ENCODE results near the gene DGKD. TPM values are rescaled to one million over a fixed set of nuclear protein-coding genes. Genes with fewer than 3 reads are reported as not detected.

The DGKD gene
- polyA plus RNA-seq, 12 donors, result 20.4 to 33.3 (median 25.0) TPM; not detected in 1

DNA sequence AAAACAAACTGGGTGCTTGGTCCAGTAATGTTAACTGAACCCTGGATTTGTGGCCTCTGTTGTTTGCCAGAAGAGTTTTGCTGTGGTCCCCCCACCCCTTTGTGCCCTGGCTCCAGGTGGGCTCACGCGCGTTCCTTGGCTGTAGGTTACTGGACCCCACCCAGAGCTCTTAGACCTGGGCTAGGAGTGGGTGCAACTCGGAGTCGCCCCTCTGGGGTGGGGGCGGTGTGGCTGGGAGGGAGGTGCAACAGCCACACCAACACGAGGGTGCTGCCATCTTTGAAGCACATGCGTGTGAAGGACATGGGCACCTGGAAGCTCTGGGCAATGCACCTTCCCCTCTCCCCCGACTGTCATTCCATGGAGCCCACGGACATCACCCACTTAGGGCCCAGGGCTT lies 119.6 kb downstream of the DGKD start:
- DNase-seq, result no peak

DNA sequence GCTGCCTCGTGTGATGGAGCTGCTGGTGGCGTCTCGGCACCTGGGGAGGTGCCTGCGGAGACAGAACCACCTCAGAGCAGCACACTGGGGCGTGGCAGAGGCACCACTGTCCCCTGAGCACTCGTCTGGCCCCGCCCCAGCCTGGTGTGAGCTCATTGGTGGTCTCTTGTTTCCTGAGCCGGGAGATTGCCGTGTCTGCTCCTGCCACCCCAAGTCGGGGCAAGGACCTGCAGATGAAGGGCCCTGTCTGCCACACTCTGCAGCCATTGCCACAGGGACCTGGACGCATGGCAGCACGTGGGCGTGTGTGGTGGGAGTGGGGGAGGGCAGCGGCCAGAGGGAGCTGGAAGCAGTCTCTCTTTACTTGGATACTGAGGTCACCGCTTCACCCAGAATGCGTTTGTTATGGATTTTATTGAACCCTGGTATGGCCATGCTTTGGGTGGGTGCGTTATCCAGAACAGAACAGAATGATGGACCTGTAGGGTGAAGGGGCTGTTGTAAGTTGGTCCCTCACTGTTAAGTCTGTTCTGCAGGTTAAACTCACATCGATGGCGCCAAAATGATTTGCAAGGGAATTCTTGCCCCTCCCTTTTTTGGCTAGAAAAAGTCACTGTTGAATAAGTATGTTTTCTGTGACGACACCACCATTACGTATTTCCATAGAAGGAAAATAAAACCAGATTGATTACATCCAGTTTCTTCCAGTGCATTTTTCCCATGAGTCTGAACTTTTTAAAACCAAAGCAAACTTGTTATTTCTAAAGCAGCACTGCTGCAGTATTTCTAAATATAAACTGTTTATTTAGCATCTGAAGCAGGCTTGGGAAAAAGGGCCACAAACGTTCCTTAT lies 120.2 kb downstream of the DGKD start:
- peak; percentile 66 for DNase-seq

DNA sequence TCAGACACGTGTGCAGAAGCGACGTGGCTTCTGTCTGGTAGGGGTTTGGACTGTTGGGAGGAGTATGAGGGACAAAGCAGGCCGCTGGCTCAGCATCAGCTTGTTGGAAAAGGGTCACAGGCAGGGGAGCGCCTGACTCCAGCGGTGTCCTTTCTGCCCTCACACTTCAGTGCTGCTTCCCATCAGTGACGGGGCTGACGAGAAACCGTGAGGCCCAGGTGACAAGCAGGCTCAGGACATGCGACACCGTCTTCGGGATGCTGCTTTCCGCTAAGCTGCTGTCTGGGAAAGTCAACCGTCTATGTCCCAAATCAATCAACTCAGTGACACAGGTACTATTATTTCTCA lies 121.7 kb downstream of the DGKD start:
- no peak for DNase-seq

DNA sequence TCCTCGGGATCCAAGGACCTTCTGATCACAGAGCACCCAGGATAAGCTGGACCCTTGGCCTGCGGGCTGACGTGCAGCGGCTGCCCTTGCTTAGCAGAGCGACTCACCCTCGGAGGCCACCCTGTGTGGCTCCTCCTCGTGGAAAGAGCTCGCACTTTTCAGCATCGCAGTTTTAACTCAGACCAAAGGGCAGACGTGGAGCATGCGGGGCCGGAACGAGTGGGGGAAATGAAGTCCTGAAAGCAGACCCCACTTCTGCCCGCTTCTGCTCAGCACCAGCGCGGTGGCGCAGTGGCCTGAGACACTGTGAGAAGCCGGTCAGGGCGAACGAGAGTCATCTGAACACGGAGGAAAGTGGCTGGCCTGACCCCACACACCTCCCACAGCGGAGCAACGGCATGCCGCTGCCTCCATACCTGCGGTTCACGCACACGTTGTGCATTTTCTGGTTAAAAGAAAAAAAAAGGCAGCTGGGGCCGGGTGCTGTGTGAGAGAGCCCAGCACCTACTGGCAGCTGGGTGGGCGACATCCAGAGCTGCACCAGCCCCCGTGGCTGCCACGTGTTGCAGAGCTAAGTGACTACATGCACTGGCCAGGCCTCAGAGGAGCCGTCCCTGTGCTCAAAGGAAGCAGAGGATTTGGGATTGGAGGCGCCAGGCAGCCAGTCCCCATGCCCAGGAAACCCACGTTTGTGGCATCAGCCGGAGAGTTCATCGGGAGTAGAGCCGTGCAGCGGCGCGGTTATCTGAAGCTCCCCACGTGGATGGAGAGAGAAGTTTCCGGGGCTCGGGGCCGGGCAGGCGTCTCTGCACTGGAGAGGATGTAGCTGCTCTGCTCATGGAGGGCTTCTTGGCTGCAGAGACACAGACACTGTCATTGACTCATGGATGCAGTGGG lies 122.6 kb downstream of the DGKD start:
- DNase-seq, result no peak

DNA sequence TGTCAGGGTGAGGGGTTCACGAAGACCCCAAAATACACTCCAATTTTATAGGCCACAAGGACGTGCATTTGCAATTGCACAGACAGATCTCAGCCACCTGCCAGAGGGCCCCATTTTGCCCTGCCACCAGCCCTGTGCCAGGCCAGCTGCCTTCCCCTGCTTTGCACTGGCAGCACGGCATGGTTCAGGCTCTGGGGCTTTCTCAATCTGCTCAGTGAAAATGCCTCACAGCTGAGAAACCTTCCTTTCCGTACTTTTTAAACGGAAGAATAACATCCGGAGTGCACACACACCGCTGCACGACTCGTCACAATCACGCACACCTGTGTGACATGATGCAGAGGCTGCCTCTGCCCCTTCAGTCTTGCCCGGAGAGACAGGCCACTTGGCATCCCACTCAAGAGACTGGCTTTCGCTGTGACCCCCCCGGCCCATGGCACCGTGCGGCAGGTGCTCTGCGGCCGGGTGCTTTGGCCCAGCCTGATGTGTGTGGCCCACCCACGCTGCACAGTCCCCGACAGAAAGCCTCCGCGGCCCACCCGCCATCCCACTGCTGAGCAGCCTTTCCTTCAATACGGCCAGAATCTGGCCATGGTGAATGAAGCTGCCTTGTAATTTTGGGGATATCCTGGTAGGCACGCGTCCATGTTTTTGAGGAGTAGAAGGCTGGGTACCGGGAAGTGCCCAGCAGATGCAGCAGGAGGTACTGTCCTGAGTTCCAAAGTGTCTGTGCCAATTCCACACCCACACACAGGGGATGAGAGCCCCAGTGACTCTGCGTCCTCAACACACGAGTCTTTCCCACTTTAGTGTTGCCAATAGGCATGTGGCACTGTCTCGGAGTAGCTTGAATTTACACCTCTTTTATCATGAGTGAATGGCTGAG lies 123.5 kb downstream of the DGKD start:
- DNase-seq, result no peak

DNA sequence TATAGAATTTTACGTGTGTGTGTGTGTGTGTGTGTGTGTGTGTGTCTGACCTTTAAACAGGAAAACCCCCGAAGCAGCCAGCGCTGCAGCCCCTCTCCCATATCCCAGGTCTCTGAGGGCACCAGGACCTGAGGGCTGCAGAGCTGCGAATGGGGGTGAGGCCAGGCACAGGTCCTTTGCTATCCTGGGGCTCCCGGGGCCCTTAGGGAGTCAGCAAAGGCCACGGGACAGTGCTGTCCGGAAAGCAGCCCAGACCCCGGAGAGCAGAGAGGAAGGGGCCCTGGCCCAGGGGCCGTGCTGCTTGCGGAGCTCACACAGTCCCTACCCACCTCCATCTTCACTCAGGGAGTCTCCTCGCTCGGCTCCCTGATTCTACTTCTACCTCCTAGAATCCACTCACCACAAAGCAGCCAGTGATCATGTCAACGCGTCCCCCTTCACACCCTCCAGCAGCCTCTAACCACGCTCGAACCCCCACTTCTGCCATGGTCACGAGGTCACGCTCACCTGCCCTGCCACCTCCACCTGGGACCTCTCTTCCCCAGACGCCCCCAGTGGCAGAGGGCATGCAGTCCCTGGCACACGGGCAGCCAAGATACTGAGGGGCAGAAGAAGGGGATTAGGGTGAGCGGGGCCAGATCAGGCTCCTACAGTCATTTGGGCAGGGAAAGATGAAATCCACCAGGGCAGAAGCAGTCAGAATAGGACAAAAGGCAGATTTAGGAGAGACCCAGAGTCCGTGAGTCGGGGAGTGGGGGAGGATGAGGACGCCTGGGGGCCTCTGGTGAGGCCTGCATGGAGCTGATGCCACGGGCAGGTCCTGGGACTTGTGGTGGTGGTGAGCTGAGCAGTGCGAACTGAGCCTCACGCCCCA lies 125.6 kb downstream of the DGKD start:
- DNase-seq, result no peak

DNA sequence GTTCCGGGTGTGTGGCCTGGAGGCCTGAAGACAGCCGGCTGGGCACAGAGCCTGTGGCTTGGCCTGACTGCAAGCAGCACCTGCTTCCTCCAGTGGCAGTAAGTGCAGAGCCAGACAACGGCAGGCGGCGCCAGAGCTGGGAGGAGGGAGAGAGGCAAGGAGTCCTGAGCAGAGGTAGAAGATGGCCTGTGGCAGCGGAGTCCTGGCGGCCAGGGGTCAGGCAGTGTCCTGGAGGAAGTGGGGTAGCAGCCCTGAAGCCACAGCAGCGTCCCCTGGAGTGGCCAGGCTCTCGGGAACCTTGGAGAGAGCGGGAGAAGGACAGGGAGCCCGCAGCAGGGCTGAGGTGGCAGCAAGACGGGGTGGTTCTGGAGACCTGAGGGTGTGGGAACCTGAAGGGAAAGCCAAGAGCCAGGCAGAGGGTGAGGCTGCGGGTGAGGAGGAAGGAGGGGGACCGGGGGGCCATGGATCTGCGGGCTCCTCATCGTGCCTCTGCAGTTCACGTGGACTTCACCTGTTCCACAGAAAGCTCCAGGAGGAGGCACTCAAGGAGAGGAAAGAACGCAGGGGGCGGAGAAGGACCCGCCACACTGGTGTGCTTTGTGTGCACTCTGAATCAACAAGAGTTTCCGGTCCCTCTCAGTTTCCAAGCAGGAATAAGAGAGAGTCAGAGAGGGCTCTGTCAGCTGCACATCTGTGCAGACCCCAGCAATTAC lies 126.4 kb downstream of the DGKD start:
- peak; percentile 32 for DNase-seq

DNA sequence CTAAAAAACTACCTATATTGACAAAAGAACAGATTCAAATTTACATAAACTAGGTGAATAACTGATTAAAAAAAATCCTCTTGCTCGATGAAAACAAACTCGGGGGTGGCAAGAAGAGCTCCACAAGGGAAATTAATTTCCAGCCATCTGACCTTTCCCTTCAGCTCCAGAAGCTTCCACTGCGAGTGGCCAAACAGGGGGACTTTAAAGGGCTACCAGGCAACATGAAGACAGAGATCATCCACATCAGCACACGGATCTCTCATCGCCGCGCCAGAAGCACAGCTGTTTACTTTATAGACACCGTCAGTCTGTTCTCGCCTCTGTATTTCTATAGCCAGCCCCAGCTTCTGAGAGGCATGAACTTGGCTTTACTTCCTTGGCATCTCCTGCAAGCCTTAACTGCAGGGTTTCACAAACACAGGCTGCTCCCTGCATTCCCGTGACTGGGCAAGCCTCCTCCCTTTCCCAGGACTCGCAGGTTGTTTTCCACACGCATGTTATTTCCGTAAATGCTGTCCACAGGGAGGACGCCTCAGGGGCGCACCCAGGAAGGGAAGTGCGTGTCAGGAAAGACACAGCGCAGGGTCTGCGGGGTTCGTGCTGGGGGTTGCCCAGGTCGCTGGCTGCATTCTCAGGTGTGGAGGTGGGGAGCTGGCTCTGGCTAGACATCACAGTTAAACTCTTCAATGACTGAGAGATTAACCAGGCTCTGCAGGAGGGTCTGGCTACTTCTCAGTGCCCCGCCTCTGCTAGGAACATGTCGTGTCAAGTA lies 127.3 kb downstream of the DGKD start:
- no peak for DNase-seq

DNA sequence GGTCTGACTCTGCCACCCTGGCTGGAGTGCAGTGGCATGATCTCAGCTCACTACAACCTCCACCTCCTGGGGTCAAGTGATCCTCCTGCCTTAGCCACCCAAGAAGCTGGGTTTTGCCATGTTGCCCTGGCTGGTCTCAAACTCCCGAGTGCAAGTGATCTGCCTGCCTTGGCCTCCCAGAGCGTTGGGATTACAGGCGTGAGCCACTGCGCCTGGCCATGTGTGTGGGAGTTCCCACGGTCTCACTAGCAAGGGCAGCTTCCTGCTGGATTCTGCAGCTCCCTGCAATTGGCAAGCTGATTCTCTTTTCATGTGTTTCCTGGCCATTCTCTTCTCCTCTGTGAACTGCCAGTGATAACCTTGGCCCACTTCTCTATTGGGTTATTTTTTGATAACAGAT lies 128.3 kb downstream of the DGKD start:
- no peak for DNase-seq

DNA sequence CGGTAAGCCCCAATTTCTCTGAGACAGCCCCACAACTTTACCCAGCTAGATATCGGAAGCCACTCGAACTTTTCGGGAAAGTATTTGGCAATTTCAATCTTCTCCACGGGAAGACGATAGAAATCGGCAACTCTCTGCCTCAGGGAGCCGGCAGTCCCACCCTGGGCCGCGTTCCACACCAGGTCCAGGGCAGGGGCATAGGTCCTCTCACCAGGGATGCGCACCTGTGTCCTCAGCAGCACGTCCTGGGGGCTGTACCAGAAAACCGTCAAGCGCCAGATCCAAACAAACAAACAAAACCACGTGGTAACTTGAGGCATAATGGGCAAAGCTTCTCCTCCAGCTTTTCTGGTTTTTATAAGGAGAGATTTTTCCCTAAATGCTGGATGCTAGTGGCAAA lies 131.4 kb downstream of the DGKD start:
- DNase-seq, result no peak

DNA sequence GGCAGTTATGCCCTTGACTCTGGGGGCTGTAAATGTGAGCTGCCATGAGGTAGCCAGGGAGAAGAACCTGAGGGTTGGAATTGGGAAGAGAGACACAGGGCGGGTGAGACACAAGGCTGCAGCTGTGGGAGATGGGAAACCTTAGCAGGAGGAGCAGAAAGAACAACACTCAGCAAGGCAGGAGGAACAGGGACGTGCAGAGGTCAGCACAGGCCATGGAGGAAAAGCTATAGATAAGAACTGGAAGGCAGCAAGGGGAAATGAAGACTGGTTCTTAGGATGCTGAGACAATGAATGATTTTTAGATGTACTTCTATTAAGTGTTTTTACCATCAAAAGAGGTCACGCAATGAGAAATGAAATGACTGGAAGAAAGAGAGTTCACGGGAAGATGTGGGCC lies 132.1 kb downstream of the DGKD start:
- DNase-seq, result no peak

DNA sequence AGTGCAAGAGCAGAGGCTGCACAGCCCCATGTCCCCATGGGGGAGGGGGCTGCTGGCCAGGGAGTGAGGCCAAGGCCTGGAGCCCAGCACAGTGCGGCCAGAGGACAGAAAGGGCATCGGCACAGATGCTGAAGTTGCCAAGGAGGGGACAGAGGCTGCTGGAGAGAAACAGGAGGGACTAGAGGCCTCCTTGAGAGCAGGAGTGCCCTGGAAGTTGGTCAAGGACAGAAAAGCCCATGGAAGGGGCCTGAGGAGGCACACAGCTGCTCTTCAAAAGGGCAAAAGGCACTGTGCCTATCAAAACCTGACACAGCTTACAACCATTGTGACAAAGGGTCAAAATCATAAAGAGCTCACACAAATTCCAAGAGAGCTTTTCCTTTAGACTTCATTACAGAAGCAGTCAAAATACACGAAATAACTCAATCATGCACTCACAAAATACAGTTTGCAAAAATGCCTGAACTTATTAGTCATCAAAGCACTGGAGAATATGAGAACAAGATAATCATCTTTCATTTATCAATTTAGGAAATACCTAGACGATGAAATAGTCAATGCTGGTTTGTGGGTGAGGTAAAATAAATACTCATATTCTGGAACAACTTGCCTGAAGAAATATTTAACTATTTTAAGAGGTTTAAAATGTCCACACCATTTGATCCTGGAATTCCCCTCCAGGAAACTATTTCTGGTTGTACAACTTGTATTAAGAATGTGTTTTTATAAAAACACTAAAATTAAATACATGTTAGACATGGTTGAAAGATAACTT lies 132.7 kb downstream of the DGKD start:
- no peak for DNase-seq

DNA sequence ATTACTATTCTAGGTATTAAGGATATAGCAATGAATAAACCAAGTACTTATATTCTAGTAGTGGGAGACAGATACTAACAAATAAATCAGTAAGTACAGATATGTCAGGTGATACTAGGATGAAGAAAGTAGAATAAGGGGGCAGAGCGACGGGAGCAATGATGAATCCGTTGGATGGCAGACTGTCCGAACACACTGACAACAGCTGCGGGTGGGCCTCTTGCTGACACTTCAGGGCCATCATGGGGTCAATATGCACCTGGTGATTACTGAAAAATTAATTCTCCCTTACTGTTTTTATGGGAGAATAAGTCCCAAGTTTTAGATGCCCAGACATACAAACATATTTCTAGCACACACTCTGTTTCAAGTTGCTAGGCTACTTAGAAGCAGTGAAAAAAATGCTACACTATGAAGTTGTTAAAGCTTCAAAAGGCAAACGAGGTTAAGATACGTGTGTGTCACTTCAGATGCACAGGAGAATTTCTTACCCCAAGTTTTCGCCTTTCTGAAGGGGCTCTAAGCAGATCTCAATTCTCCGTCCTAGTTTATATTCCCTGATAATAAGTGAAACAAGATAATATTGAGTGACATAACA lies 133.6 kb downstream of the DGKD start:
- no peak for DNase-seq

DNA sequence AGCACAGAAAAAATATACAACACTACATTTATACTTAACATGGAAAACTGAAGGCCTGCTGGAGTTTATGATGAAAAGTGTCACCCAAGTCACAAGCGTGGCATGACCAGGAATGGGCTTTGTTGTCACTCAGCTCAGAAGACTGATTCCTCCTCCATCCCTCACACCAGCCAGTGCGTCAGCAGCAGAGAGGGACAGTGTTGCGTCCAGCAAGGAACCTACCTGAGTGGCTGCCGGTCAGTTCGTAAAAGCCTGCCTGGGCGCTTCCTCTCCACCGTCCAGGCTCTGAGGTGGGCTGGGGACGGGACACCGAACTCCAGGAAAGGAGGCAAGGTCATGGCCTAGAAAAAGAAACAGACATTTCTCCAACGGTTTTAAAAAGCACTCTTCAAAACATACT lies 134.8 kb downstream of the DGKD start:
- DNase-seq, result no peak

DNA sequence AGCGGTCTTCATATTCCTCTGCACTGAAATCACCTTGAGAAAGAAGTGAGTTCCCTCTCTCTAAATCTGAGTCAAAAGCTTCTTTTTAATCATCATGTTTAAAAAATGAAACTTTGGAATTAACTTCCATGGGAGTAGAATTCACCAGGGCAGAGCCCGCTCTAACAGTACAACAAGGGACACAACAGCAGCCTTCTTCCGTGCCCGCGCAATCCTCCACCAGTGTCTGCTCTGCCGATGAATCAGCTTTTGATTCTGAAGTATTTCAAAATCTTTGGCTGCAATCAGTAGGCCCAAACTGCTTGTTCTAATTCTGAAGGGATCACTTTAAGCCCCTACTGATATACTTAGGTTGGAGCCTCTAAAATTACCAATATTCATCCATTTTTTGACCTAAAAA lies 135.4 kb downstream of the DGKD start:
- DNase-seq, result no peak

DNA sequence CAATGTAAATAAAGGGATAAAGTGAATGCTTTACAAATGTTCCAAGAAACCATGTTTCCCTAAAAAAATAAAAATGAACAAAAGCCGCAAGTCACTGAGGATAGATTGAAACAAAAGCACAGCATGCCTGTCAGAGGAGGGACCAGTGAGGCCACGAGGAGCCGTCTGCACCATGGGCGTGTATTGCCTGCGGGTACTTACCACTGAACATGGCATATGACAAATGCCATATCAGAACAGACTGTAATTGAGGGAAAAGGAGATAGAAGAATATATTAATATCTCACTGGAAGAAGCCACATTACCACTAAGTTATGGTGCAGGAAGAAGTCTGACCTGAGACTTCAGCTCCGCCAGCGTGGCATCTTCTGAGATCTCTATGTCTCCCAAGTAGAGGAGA lies 136.5 kb downstream of the DGKD start:
- no peak for DNase-seq

DNA sequence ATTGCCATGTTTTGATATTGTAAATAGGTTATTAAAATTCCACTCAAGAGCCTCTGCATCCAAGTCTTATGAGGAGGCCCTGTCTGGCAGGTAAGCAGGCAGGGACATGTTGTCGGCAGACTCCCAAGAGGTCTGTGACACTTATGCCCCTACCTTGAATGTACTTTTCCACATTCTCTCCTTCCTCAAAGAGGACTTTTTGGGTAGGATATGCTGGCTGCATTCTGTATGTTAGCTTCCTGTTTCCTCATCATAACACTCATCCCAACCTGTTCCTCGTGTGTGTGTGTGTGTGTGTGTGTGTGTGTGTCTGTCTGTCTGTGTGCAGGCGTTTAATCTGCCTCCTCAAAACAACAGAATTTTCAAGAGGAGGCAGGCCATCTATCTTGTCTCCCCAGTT lies 137.0 kb downstream of the DGKD start:
- no peak for DNase-seq

DNA sequence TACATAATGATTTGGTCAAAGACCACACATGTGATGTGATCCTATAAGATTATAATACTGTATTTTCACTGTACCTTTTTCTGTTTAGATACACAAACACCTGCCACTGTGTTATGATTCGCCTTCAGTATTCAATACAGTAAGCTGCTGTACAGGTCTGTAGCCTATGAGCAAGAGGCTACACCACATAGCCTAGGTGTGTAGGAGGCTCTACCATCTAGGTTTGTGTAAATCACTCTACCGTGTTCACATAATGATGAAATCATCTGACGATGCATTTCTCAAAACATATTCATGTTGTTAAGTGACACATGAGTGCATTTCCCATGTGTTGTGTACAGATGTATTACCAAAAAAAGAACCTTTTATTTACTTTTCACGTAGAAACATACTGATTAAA lies 137.8 kb downstream of the DGKD start:
- no peak for DNase-seq
